GM18526 (cell line): ENCODE data around the gene LSP1.

Experiments
- POLR2A ChIP-seq: IDR thresholded peaks from 3 replicates; pipeline ENCODE4 v1.6.1; 2011; ENCODE audit not compliant: insufficient read length; ENCODE audit errors: extremely low read depth

Gene LSP1

GRCh38 chr11:1822648-1823375 is 30.1 kb upstream of the LSP1 start:
- no peak for TF ChIP-seq POLR2A

GRCh38 chr11:1823376-1824220 is 29.3 kb upstream of the LSP1 start:
- no peak for TF ChIP-seq POLR2A

- TF ChIP-seq POLR2A = no peak
Measured at GRCh38 chr11:1824221-1825038, 28.5 kb upstream of the LSP1 start.

DNA sequence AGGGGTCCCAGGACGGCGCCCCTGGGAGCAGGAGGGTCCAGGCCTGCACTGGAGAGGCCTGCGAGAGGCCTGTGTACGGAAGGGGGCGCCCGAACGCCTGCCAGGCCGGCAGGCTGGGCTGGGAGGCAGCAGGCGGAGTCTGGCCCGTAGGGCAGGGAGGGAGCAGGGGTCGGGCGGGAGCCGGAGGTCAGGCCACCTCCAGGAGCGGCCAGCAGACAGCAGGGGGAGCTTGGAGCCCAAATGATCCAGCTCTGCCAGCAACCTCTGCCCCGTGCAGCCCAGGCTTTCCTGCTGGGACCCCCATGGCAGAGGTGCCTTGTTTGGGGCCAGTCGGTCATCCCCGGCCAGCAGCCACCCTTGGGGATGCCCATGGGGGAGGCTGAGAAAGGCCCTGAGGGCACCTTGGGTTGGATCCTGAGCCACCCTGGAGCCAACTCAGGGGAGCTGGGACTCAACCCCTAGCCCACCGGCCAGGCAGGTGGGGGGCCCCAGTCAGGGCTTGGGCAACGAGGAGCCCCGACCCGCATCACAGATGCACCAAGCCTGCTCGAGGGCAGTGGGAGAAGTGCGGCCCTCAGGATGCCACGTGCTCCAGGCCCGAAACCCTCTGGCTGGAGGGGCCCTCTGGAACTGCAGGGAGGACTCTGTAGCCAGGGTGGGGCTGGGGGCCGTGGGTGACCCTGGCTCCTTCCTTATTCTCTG is 27.7 kb upstream of the LSP1 start:
- TF ChIP-seq POLR2A = no peak

DNA sequence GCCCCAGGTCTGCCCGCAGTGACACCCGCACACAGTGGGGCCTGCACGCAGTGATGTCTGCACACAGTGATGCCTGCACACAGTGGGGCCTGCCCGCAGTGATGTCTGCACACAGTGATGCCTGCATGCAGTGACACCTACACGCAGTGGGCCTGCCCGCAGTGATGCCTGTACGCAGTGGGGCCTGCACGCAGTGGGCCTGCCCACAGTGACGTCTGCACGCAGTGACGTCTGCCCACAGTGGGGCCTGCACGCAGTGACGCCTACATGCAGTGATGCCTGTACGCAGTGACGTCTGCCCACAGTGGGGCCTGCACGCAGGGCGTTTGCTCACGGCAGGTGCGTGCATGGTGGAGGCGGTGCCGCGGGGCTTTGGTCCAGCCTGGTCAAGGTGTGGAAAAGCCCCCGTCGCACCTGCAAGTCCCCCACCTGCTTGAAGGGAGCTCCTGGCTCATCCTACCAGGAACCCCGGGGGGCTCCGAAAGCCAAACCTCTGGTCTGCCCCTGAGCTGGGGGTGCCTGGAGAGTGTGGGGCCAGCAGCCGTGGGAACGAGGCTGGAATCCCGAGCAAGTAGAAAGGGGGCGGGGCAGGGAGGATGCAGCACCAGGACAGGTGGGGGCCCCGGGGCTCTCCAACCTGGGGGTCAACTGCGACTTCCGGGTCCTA is 27.0 kb upstream of the LSP1 start:
- TF ChIP-seq POLR2A = no peak

- TF ChIP-seq POLR2A = no peak
Measured at GRCh38 chr11:1826552-1827094, 26.3 kb upstream of the LSP1 start.

- TF ChIP-seq POLR2A = no peak
Measured at GRCh38 chr11:1827095-1827813, 25.6 kb upstream of the LSP1 start.

DNA sequence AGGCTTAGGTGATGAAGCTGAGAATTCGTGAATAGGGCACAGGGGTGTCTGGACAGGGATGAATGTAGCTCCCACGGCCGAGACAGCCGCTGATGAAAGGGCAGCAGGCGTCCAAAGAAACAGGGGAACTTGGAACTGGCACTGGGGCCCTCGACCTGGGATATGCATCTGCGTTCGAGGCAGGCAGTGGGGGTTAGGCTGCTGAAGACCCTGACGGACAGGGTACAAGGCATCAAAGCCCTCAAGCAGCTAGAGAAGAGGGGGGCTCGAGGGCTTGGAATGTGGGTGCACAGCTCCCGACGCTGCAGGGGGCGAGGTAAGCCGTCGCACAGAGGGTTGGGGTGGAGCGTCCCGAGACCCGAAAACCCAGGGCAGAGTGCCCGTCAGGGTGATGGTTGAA is 25.0 kb upstream of the LSP1 start:
- TF ChIP-seq POLR2A = no peak

- TF ChIP-seq POLR2A = no peak
Measured at GRCh38 chr11:1828542-1828941, 24.3 kb upstream of the LSP1 start.

GRCh38 chr11:1829039-1829820 is 23.7 kb upstream of the LSP1 start:
- TF ChIP-seq POLR2A = no peak

- TF ChIP-seq POLR2A = no peak
Measured at GRCh38 chr11:1830004-1830321, 22.9 kb upstream of the LSP1 start.

DNA sequence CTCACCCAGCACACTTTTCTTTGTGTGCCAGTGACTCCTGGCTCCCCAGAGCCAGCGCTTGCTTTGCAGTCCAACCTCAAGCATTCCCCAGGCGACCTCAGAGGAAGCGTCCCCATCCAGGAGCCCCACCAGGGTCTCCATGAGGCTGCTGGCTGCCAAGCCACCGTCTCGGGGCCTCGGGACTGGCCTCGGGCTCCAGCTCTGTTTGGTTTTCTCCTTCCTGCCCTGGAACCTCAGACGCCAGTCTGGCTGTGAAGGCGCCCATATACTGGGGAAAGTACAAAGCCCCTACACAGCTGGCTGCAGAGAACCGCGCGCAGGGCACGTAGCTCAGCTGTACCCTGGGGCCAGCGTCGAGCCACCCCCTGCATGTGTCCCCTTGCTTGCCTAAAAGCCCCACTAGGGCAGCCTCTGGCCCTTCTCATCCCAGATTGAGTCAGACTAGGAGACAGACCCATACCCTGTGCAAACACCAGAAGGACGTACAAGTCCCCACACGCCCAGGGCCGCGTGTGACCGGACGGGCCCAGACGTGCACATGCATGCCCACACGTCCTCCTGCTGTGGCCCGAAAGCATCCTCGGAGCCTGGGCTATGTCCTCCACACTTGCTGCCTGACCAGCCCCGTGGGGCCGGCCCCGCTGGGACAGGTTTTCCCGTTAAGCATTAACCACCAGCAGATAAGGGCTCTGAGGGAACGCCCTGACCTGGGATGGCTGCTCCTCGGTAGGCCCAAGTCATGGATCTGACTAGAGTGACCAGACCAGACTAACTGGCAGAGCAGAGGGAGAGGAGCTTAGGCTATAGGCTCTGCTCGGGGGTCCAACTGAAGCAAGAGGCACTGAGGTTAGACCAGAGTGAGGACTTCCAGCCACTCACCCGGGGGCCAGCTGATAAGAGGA is 22.3 kb upstream of the LSP1 start:
- TF ChIP-seq POLR2A = no peak
